ENCODE results near the gene ERBB3.
"Not testable (repeated sequence)": the region's sequence is repeated elsewhere in the genome, so short reads cannot be mapped to it uniquely, and the experiment has no call there.

ERBB3 gene

DNA sequence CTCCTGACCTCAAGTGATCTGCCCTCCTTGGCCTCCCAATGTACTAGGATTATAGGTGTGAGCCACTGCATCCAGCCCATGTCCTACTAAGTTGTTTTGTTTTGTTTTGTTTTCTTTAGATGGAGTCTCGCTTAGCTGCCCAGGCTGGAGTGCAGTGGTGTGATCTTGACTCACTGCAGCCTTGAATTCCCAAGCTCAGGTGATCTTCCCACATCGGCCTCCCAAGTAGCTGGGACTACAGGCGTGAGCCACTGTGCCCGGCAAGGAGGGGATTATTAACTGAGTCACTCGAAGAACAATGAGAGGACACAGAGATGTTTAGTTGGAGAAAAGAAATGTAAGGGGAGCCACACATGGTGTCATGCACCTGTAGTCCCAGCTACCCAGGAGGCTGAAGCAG lies 18.0 kb upstream of the ERBB3 start:
- TF ChIP-seq, protein P1, sequence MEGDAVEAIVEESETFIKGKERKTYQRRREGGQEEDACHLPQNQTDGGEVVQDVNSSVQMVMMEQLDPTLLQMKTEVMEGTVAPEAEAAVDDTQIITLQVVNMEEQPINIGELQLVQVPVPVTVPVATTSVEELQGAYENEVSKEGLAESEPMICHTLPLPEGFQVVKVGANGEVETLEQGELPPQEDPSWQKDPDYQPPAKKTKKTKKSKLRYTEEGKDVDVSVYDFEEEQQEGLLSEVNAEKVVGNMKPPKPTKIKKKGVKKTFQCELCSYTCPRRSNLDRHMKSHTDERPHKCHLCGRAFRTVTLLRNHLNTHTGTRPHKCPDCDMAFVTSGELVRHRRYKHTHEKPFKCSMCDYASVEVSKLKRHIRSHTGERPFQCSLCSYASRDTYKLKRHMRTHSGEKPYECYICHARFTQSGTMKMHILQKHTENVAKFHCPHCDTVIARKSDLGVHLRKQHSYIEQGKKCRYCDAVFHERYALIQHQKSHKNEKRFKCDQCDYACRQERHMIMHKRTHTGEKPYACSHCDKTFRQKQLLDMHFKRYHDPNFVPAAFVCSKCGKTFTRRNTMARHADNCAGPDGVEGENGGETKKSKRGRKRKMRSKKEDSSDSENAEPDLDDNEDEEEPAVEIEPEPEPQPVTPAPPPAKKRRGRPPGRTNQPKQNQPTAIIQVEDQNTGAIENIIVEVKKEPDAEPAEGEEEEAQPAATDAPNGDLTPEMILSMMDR (IDR thresholded peaks at IDR 0.05; ENCODE audit: extremely low read depth, insufficient read depth, missing control alignments), result no peak
- in situ Hi-C loops (cut with MboI; ENCODE audit: low pct_unique_long_range_greater_than_20kb, low sequenced_read_pairs, unreplicated experiment), result no loop called here
- no peak for DNase-seq (ENCODE audit: low spot score)

DNA sequence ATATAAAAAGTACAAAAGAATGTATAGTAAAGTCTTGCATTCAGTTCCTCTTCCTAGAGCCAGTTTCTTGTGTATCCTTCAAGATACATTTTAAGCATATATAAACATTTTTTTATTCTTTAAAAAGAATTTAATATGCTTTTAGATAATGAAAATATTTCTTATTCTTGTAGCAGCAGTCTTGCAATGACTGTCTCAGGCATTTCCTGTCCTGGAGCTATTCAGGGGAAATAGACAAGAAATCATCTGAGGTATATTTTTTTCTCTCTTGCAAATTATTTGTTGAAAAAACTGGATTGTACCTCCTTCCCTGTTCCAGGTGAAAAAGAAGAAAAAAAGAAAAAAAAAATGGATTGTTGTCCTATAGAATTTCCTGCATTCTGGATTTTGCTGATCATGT lies 17.0 kb upstream of the ERBB3 start:
- TF ChIP-seq, protein P1 (IDR thresholded peaks at IDR 0.05; ENCODE audit: extremely low read depth, insufficient read depth, missing control alignments), result no peak
- no peak for DNase-seq (ENCODE audit: low spot score)
- in situ Hi-C loops (cut with MboI; ENCODE audit: low pct_unique_long_range_greater_than_20kb, low sequenced_read_pairs, unreplicated experiment), result no loop called here

DNA sequence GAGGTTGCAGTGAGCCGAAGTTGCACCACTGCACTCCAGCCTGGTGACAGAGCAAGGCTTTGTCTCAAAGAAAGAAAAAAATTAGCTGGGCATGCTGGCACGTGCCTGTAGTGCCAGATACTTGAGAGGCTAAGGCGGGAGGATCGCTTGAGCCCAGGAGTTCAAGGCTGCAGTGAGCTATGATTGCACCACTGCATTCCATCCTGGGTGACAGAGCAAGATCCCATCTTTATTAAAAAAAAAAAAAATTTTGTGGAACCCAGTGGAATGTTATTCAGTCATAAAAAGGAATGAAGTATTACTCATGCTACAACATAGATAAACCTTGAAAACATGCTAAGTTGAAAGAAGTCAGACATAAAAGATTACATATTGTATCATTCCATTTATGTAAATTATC lies 8.3 kb upstream of the ERBB3 start:
- TF ChIP-seq, protein P1 (IDR thresholded peaks at IDR 0.05; ENCODE audit: extremely low read depth, insufficient read depth, missing control alignments), result no peak
- no peak for DNase-seq (ENCODE audit: low spot score)
- in situ Hi-C loops (cut with MboI; ENCODE audit: low pct_unique_long_range_greater_than_20kb, low sequenced_read_pairs, unreplicated experiment), result no loop called here

- DNase-seq (ENCODE audit: low spot score), result no peak
- TF ChIP-seq, protein P1 (IDR thresholded peaks at IDR 0.05; ENCODE audit: extremely low read depth, insufficient read depth, missing control alignments), result no peak
- in situ Hi-C loops (cut with MboI; ENCODE audit: low pct_unique_long_range_greater_than_20kb, low sequenced_read_pairs, unreplicated experiment), result no loop called here
These were observed 5.6 kb upstream of the ERBB3 start for GRCh38 chr12:56074396-56074795.

GRCh38 chr12:56077966-56078365 lies 2.0 kb upstream of the ERBB3 start:
- in situ Hi-C loops (cut with MboI; ENCODE audit: low pct_unique_long_range_greater_than_20kb, low sequenced_read_pairs, unreplicated experiment); DNase-seq (ENCODE audit: low spot score): not testable (repeated sequence)

- in situ Hi-C loops (cut with MboI; ENCODE audit: low pct_unique_long_range_greater_than_20kb, low sequenced_read_pairs, unreplicated experiment), result no loop called here
- TF ChIP-seq, protein P1 (IDR thresholded peaks at IDR 0.05; ENCODE audit: extremely low read depth, insufficient read depth, missing control alignments), result no peak
- no peak for DNase-seq (ENCODE audit: low spot score)
These were observed 1.5 kb upstream of the ERBB3 start for GRCh38 chr12:56078427-56078826.

- TF ChIP-seq, protein P1 (IDR thresholded peaks at IDR 0.05; ENCODE audit: extremely low read depth, insufficient read depth, missing control alignments), result peak; percentile 63
- DNase-seq (ENCODE audit: low spot score), result peak; percentile 86
- in situ Hi-C loops (cut with MboI; ENCODE audit: low pct_unique_long_range_greater_than_20kb, low sequenced_read_pairs, unreplicated experiment), result no loop called here
These were observed 838 bp upstream of the ERBB3 start for GRCh38 chr12:56078931-56079722.

Data from GM13977 (cell line).